Fibroblast of skin of right quadriceps (primary cell): ENCODE measurements around the gene AFG3L2.

Experiments used
- DNase-seq: peaks from one replicate; pipeline ENCODE4 v3.0.0-alpha.2; 2013

The AFG3L2 gene

DNA sequence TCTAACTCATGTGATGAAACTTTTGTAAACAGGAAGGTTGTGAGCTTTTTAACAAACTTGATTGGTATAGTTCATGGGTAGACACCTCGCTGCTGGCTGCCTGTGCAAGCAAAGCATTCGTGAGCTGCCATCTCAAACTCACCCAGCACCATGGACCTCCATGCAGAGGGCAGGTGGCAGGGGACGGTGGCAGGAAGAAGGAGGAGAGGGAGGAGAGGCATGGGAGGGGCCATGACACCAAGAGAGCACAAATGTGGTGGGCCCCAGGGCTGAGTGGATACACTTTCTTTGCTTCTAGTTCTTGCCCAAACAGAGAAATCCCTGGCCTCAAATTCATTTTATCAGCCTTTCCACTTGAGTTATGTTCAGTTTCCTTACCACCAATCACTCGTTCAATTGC is 29.1 kb downstream of the AFG3L2 start:
- DNase-seq: no peak

DNA sequence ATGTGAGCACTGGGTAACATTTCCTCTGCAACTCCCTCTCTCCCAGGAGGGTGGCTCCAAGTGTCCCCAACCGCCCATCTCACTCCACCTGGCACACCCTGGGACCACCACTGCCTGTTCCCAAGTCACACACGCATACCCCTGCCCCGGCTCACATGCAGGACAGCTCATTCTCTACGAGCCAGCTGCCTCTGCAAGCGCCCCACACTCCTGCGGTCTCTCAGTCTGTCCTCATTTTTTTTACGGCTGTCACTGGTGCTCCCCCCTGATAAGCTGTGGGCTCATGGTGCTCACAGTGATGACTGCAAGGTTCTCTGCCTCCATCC is 30.8 kb downstream of the AFG3L2 start:
- DNase-seq: no peak

DNA sequence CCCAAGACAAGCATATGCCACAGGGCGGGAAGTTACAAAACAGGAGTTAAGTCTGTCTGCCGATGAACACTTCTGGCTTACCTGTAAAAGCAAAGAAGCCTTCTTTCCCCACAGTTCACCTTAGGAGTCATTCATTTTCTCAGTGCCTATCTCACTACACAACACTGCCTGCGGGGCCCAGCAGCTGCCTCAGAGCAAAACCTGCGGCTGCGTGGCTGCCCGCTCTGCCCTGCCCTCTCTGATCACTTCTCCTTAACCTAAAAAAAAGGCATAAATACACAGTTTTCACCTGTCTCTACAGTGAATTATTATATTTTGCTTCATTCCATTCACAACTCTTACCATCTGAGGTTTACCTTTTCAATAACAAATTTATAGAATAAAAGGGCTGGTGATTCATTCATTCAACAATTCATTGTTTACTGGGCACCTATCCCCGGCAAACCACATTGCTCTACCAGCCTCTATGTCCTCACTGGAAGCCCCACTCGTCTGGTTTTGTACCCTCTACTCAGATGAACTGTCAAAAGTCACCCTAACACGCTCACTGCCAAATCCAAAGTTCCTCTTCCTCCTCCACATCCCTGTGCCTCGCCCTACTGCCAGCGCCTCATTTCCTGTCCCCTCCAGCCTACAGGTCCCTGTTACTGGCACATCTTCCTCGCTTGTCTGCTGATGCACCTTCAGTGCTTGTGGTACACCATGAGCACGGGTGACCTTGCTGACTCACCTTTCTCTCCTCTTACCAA is 31.4 kb downstream of the AFG3L2 start:
- DNase-seq: no peak

DNA sequence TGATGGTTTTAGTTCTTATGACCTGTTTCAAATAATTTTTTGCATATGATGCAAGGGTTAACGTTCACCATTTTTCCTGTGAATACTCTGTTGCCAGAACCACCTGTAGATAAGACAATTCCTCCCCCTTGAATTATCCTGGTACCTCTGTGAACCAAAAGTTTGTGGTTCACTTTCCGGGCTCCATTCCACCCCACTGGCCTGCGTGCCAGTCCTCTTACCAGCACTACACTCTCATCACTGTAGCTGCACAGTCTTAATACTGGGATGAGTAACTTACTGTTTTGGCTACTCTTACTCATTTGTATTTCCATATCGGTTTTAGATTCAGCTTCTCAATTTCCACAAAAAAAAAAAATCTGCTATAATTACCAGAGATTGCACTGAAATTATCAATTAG is 34.4 kb downstream of the AFG3L2 start:
- DNase-seq: no peak

DNA sequence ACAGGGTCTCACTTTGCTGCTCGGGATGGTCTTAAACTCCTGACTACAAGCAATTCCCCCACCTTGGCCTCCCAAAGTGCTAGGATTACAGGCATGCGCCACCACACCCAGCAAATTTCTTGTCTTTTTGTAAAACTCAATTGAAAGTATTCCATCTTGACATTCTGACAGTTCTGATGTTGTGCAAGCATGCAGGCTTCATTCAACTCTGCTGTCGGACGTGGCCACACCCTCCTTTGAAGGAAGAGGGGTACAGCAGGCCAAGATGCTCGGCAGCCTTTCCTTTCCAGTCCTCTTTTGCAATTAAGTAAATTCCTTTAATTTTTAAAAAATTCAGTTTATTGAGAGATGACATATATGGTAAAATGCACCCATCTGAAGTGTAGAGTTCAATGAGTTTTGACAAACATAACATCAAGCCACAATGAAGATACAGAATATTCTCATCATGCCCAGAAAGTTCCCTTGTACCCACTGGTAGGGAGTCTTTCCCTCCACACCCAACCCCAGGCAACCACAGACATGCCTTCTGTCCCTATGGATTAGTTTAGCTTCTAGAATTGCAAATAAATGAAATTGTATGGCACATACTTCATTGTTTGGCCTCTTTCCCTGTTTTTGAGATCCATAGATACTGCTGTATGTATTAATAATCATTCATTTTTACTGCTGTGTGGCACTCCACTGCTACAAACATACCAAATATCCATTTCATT is 35.9 kb downstream of the AFG3L2 start:
- no peak for DNase-seq

DNA sequence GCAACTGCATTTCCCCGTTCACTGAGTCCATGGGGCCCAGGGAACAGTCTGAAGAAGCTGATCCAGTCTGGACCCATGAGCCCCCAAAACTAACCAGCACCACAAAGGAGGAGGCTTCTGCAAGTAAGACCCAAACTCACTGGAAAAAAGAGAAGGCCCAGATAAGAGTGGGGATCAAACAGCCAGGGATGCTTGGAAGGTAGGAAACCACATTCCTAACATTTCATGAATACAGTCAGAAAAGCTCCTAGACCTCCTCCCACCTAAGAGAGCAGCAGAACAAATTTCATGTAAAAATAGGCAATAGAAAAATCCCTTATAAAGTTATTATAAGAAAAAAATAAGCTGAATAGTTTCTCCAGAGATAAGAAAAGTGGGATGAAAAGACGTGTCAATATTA is 38.6 kb downstream of the AFG3L2 start:
- DNase-seq: no peak

DNA sequence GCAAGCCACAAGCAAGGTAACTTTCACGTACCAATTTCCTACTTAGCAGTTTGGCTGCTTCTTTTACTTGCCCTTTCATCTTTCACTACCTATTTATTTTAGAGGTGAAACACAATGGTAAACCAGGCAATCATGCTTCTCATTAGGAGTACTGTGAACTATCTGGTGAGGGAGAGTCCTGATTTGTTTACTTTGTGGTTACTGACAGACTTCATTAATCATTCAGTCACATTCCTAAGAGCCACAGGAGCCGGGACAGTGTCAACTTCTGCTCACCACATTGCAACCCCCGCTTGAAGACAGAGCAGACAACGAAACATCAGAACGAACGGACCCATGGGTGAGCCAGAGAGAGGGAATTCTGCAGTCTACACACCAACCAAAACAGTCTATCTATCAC is 40.1 kb downstream of the AFG3L2 start:
- peak; percentile 87 for DNase-seq

DNA sequence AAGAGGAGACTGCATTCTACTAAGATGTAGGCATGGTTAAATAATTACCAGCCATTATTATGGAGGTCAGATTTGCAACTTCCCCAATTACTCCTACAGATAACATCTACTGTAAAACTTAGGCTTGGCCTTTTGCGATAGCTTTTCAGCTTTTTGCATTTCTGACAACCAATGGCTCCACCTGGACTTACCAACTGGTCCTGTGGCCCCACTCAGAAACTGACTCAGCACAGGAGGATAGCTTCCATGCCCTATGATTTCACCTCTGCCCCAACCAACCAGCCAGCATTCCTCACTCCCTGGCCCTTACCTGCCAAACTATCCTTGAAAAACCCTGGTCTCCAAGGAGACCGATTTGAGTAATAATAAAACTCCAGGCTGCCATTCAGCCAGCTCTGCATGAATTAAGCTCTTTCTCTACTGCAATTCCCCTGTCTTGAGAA is 40.8 kb downstream of the AFG3L2 start:
- no peak for DNase-seq

DNA sequence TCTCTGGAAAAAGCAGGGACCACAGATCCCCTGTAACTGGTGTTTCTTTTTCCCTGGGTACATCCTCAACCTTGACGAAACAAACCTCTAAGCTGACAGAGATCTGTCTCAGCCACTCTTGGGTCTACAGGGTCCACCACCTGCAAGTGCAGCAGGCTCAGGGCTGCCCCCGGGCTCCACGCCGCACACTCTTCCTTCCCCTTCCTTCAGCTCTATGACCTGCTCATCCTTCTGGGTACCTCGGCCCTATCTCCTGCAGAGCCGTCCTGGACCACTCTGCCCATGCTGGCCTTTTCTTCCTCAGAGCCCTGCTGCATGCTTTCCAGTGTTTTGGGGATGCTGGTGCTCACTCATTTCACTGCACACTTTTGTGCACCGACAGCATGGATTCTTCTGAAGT is 41.5 kb downstream of the AFG3L2 start:
- no peak for DNase-seq

DNA sequence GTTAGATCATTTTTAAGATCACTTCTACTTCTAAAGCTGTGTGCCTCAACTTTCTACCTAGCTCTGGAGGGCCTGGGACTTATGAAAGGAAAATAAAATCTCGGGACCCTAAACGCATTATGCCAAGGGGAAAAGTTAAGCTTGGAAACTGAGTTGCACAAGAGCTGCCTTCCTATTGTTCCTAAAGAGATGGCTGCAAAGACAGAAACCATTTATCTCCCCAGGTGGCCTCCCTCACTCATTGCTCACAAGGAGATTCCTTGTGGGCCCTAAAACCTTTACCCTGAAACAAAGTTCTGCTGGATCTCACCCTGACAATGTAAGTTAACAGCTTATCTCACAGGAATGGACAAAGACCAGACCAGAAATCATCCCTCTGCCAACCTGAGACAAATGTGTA is 42.2 kb downstream of the AFG3L2 start:
- no peak for DNase-seq

DNA sequence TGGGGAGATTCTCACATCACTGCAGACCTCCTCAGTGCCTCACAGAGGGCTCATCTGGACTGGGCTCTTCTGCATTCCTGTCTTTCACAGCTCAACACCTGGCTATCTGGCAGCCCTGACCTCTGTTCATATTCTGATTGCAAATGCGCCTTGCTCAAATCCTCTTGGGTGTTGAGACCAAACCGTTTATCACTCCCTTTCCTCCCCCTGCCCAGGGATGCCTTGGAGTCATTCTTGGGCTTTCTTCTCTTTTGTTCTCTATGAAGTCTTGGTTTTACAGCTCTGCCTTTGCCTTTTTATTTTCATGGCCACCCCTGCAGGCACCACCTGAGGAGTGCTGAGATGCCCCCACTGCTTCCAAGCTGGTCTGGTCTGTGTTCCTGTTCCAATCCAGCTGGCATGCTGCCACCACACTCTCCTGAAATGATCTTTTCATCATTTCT is 42.6 kb downstream of the AFG3L2 start:
- no peak for DNase-seq

DNA sequence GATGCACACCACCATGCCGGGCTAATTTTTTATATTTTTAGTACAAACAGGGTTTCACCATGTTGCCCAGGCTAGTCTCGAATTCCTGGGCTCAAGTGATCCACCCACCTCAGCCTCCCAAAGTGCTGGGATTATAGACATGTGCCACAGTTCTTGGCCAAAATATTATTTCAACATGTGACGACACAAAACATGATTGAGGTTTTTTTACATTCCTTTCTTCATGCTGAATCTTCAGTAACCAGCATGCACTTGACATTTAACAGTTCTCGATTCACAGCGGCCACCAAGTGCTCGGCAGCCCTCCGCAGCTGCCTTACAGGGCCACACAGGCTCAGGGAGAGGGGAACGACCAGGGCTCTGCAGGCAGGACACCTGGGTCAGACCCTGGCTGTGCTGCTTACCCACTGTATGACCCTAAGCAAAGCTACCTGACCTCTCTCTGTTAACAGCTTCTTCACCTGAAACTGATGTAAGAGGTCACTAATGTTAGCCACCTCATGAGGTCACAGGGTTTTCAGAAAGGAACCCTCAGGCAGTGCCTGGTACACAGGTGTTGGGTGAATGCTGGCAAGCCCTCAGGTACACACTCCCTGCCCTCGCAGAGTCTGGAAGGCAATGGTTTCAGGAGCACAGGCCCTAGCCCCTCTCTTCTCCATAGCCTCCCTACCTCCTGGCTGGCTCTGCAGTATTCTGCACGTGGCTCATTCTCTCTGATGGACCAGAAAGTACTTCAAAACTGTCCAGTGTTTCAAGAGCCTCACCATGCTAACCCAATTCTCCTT is 43.3 kb downstream of the AFG3L2 start:
- peak; percentile 42 for DNase-seq

DNA sequence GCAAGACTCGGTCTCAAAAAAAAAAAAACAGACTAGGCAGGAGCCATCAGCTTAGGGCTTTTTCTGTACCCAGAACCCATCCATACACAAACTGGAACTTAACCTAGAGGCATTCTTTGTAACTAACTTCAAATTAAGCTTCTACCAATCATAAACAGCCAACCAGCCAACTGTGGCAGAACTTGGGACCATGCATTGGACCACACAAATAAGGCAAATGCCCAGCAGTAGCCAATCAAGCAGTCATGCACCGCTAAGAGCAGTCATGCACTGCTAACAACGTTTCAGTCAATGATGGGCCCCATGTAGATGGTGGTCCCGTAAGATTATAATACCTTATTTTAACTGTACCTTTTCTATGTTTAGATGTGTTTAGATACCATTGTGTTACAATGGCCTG is 46.3 kb downstream of the AFG3L2 start:
- DNase-seq: no peak

DNA sequence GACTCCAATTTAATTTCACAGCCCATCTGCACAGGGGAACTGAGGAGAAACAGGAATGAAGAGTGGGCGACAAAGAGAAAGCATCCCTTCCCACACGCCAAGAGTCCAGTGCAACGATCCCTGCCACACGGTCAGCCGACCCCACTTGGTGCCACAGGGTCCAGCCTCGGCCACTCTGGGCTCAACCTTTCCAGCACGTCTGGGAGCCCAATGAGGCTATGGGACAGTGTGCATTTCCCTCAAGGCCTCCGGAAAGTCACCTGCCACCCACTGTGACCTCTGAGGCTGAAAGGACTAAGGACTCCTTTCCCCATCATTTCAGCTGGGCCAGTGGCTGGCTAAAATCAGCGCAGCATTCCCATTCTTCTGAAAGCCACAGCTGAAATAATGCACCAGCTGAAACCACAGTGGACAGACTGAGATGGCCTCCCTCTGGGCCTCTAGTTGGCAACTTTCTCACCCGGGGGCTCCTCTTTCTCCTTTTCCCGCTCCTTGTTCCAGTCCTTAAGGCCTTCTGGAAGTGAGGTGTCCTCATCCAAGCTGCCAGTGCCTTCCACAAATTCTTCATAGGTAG is 47.8 kb downstream of the AFG3L2 start:
- no peak for DNase-seq

DNA sequence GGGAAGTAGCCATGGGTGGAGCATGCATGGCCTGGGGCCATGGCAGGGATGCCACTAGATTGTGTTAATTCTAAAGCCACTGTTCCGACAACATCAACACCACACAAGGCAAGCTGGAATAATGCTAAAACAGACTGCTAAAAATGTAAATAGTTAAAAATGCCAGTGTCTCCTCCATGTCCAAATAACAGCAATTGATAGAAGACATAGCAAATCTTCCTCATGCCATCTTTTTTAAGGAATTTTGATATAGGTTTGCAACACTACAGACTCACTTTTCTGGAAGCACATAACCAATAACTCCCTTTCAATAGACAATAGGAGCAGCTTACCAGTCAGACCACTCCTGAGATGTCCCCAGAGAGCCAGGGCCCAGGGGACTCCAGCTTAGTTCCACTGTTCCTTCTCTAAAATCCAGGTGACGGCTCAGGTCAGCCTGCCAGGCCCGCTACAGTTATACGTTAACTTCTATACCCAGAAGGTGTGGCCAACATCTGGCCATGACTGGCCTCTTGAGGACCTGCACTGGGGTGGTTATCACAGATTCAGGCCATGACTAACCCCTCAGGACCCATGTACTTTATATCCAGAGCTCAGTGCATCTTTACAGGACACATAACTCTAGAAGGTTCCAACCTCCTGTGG is 48.7 kb downstream of the AFG3L2 start:
- DNase-seq: no peak

DNA sequence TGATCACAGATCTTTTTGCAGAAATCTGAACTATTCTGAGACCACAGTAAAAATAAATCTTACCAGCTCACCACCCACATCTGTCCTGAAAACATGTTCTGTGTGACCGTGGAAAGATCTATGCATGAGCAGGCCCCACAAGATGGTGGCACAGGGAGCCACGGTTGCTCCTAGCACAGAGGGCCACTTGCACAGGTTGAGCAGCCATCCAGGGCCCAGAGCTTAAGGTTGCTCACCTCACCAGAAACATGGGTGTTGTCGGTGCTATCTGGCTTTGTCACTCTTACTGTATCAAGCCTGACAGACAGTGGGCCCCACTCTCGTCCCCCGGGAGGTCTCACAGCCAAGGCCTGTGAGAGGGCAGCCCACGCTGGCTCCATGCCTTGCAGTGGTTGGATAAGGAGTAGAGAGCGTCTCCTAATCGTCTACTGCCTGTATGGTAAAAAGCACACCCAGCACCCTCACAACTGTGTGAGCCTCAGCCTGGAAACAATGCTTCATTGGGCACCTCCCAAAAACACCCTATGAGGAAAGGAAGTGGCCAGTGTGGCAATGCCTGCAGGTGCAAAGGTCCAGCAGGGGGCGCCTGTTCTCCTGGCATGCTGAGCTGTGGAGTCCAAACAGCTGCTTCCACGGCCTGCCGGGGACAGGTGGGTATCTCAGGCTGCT is 49.4 kb downstream of the AFG3L2 start:
- peak; percentile 65 for DNase-seq

DNA sequence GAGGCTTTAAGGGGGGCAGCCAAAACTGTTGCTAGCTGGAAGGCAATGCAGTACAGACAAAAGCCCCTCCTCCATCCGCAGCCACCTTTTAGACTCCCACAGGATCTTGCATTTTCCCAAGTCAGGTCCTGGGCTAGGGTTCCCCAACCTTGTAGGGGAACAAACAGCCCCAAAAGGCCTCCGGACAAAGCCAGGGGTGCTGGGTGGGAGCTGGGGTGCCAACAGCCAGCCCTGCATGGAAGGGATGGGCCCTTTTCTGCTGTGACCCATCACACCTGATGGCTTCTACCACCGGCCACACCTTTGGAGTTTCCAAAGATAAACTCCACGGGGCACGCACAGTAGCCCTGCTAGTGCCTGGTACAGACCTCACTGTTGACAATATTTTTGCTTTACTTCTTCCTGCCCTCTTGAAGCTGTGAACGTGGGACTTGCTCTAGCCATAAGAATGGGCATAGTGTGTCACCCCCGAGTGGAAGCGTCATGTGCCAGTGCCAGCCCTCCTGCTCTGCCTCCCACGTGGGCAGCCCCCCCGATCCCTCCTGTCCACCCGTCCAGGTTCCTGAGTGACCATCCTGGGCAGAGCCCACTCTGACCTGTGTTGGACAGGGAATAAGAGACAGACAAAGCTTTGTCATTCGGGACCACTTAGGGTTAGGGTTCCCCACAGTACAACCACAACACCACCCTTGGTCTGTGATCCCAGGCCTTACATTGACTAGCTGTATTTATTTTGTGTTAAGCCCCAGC is 50.1 kb downstream of the AFG3L2 start:
- no peak for DNase-seq

DNA sequence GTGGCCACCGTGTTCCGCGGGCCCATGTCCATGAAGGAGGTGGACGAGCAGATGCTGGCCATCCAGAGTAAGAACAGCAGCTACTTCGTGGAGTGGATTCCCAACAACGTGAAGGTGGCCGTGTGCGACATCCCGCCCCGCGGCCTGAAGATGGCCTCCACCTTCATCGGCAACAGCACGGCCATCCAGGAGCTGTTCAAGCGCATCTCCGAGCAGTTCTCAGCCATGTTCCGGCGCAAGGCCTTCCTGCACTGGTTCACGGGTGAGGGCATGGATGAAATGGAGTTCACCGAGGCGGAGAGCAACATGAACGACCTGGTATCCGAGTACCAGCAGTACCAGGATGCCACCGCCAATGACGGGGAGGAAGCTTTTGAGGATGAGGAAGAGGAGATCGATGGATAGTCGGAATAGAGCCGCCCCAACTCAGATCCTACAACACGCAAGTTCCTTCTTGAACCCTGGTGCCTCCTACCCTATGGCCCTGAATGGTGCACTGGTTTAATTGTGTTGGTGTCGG is 51.2 kb downstream of the AFG3L2 start:
- no peak for DNase-seq

DNA sequence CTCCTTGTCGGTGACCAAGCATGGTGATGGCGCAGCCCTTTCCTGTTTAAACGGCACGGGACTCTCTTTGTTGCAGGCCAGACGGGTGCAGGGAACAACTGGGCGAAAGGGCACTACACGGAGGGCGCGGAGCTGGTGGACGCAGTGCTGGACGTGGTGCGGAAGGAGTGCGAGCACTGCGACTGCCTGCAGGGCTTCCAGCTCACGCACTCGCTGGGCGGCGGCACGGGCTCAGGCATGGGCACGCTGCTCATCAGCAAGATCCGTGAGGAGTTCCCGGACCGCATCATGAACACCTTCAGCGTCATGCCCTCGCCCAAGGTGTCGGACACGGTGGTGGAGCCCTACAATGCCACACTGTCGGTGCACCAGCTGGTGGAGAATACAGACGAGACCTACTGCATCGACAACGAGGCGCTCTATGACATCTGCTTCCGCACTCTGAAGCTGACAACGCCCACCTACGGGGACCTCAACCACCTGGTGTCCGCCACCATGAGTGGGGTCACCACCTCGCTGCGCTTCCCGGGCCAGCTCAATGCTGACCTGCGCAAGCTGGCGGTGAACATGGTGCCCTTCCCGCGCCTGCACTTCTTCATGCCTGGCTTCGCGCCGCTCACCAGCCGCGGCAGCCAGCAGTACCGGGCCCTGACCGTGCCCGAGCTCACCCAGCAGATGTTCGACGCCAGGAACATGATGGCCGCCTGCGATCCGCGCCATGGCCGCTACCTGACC is 51.9 kb downstream of the AFG3L2 start:
- DNase-seq: no peak

DNA sequence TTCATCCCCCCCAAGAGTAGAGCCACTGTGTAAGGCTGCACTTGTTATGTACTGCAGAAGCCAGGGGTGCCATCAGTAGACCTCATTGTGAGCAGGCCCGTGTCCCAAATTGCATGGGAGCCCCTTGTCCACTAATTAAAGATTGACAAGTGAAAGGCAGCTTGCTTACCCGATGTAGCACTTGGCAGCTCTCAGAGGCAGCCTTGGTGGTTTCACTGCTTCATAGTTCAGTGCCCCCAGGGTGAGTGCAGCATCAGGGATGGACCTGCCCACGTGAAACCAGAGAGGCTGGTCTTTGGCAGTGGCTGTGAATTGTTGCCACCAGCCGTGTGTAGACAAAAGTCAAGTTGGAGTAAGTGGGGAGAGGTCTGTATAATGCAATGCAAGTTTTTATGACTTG is 55.7 kb downstream of the AFG3L2 start:
- DNase-seq: no peak

DNA sequence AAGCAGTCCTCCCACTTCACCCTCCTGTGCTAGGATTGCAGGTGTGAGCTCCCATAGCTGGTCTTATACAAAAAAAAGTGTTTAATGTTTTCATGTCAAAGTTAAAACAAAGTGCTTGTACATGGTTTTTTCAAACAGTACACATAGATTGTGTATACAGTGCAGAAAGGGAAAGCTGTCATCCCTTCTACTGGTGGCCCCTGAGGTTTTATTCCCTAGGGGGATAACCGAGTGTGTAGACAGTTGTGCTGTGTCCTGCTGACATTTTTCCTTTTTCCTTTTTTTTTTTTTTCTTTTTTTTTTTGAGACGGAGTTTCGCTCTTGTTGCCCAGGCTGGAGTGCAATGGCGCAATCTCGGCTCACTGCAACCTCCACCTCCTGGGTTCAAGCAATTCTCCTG is 58.2 kb downstream of the AFG3L2 start:
- no peak for DNase-seq
